DND-41 (cell line): ENCODE data around the gene ZNF33A.
A peak's percentile ranks its signal among the peaks of the same experiment; 100 is the strongest.

Experiments used
- ATAC-seq: fragments of 200-7000 bp; cut with Tn5 transposase; 3 replicates; pipeline ENCODE4 v1.9.1; 2021; ENCODE audit warnings: low read depth; ENCODE audit not compliant: insufficient read depth
- DNase-seq: peaks from one replicate; pipeline ENCODE4 v3.0.0-alpha.2; 2020
- H2AFZ ChIP-seq: 2 replicates; pipeline ENCODE4 v1.6.0; 2012; ENCODE audit warnings: low read depth, low read length
- H3K27ac ChIP-seq: 2 replicates; pipeline ENCODE4 v1.5.1; 2012; ENCODE audit warnings: low read length, inconsistent platforms
- H3K27me3 ChIP-seq: fragments of 200-600 bp; sonication (generic); 2 replicates; pipeline ENCODE4 v1.6.0; 2012; ENCODE audit warnings: low read length, mild to moderate bottlenecking, inconsistent platforms; ENCODE audit not compliant: insufficient read depth, poor library complexity
- H3K36me3 ChIP-seq: 2 replicates; pipeline ENCODE4 v1.5.1; 2012; ENCODE audit warnings: low read length, inconsistent platforms; ENCODE audit not compliant: insufficient read depth
- H3K4me1 ChIP-seq: 2 replicates; pipeline ENCODE4 v1.5.1; 2012; ENCODE audit warnings: mild to moderate bottlenecking, low read length; ENCODE audit not compliant: insufficient read depth
- H3K4me2 ChIP-seq: 2 replicates; pipeline ENCODE4 v1.6.0; 2012; ENCODE audit warnings: mild to moderate bottlenecking, moderate library complexity, low read length, inconsistent platforms; ENCODE audit not compliant: insufficient read depth
- H3K4me3 ChIP-seq, 2 experiments: fragments of 200-600 bp in 1 of 2; shearing (Covaris generic) in 1 of 2; 2 replicates each; pipeline ENCODE4 v1.5.1; 2012 to 2016; ENCODE audit warnings: inconsistent platforms in 2 of 2, low read length in 2 of 2, mild to moderate bottlenecking in 2 of 2, low read depth in 1 of 2, moderate library complexity in 1 of 2
- H3K79me2 ChIP-seq: 2 replicates; pipeline ENCODE4 v1.6.0; 2012; ENCODE audit warnings: low read length, inconsistent platforms; ENCODE audit not compliant: insufficient read depth
- H3K9ac ChIP-seq: 2 replicates; pipeline ENCODE4 v1.6.0; 2012; ENCODE audit warnings: low read depth, mild to moderate bottlenecking, inconsistent platforms, low read length, moderate library complexity
- H3K9me3 ChIP-seq: 2 replicates; pipeline ENCODE4 v1.5.1; 2012; ENCODE audit warnings: low read length, moderate library complexity, mild to moderate bottlenecking, inconsistent platforms; ENCODE audit not compliant: insufficient read depth, severe bottlenecking
- H4K20me1 ChIP-seq: 2 replicates; pipeline ENCODE4 v1.6.0; 2012; ENCODE audit warnings: low read length; ENCODE audit not compliant: insufficient read depth
- EZH2 ChIP-seq: IDR thresholded peaks from 3 replicates; pipeline ENCODE4 v1.6.1; 2012; ENCODE audit warnings: borderline replicate concordance, low read depth, mild to moderate bottlenecking, moderate library complexity, low read length, inconsistent platforms; ENCODE audit not compliant: severe bottlenecking
- TF ChIP-seq, protein P1 (sequence below): IDR thresholded peaks from 2 replicates; pipeline ENCODE4 v1.5.1; 2012; ENCODE audit warnings: borderline replicate concordance, low read length, moderate library complexity, mild to moderate bottlenecking; ENCODE audit not compliant: poor library complexity, severe bottlenecking; ENCODE audit errors: extremely low read depth

Gene ZNF33A

DNA sequence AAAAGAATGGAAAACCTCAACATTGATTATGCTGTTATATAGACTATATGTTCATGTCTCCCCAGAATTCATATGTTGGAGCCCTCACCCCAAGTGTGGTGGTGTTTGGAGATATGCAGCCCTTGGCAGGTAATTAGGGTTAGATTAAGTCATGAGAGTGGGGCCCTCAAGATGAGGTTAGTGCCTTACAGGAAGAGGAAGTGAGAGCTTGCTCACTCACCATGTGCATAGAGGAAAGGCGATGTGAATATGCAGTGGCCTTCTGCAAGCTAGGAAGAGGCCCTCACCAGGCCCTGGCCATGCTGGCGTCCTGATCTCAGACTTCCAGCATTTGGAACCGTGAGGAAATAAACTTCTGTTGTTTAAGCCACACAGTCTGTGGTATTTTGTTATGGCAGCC lies 14.8 kb downstream of the ZNF33A start:
- DNase-seq, result no peak
- H3K4me2 ChIP-seq, result no peak overlapping the region
- H3K79me2 ChIP-seq, result peaks cover 7% of the 10 kb centered on the region
- no peaks in the 10 kb centered on the region for H4K20me1 ChIP-seq
- no peak for TF ChIP-seq EZH2
- TF ChIP-seq, protein P1, sequence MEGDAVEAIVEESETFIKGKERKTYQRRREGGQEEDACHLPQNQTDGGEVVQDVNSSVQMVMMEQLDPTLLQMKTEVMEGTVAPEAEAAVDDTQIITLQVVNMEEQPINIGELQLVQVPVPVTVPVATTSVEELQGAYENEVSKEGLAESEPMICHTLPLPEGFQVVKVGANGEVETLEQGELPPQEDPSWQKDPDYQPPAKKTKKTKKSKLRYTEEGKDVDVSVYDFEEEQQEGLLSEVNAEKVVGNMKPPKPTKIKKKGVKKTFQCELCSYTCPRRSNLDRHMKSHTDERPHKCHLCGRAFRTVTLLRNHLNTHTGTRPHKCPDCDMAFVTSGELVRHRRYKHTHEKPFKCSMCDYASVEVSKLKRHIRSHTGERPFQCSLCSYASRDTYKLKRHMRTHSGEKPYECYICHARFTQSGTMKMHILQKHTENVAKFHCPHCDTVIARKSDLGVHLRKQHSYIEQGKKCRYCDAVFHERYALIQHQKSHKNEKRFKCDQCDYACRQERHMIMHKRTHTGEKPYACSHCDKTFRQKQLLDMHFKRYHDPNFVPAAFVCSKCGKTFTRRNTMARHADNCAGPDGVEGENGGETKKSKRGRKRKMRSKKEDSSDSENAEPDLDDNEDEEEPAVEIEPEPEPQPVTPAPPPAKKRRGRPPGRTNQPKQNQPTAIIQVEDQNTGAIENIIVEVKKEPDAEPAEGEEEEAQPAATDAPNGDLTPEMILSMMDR, result no peak
- no peak overlapping the region for H3K27ac ChIP-seq
- peak; percentile 60; the same call in 2 of the 3 replicates for ATAC-seq
- H2AFZ ChIP-seq, result no peak overlapping the region
- H3K9ac ChIP-seq, result no peak overlapping the region
- H3K4me3 ChIP-seq, result no peak overlapping the region
- H3K36me3 ChIP-seq, result peaks cover 86% of the 10 kb centered on the region
- no peaks in the 10 kb centered on the region for H3K4me1 ChIP-seq
- H3K9me3 ChIP-seq, result no peaks in the 10 kb centered on the region
- H3K27me3 ChIP-seq, result no peaks in the 10 kb centered on the region

DNA sequence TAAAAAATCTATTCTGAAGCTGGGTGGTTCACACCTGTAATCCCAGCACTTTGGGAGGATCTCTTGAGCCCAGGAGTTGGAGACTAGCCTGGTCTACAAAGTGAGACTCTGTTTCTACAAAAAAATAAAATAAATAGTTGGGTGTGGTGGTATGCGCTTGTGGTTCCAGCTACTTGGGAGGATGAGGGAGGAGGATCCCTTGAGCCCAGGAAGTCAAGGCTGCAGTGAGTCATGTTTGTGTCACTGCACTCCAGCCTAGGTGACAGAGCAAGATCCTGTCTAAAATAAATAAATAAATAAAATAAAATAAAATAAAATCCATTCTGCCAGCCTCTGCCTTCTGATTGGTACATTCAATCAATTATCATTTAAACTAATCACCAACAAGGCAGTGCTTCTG lies 17.5 kb downstream of the ZNF33A start:
- H2AFZ ChIP-seq, result no peak overlapping the region
- no peak overlapping the region for H3K4me2 ChIP-seq
- no peak for DNase-seq
- peaks cover 84% of the 10 kb centered on the region for H3K36me3 ChIP-seq
- H3K27me3 ChIP-seq, result no peaks in the 10 kb centered on the region
- no peaks in the 10 kb centered on the region for H3K4me1 ChIP-seq
- no peak for ATAC-seq
- H3K4me3 ChIP-seq, result no peak overlapping the region
- no peaks in the 10 kb centered on the region for H3K9me3 ChIP-seq
- no peaks in the 10 kb centered on the region for H4K20me1 ChIP-seq
- no peak for TF ChIP-seq EZH2
- TF ChIP-seq, protein P1, result no peak
- H3K9ac ChIP-seq, result no peak overlapping the region
- peaks cover 7% of the 10 kb centered on the region for H3K79me2 ChIP-seq
- H3K27ac ChIP-seq, result no peak overlapping the region

DNA sequence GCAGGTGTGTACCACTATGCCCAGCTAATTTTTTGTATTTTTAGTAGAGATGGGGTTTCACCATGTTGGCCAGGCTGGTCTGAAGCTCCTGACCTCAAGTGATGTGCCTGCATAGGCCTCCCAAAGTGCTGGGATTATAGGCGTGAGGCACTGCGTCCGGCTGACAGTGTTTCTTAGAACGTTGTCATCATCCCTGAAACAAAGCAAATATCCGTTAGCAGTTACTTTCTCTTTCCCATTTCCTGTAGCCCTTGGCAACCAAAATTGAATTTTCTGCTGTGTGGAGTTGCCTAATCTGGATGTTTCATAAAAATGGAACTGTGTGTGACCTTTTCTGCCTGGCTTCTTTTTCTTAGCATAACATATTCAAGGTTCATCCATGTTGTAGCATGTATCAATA lies 22.4 kb downstream of the ZNF33A start:
- DNase-seq (no peak), ATAC-seq (peak; percentile 24; the same call in 1 of the 3 replicates)
- H3K9me3 ChIP-seq, result no peaks in the 10 kb centered on the region
- H3K4me1 ChIP-seq, result peaks cover 6% of the 10 kb centered on the region
- TF ChIP-seq, protein P1, result no peak
- TF ChIP-seq EZH2, result no peak
- no peaks in the 10 kb centered on the region; the same call in 1 of the 2 replicates for H3K79me2 ChIP-seq
- H2AFZ ChIP-seq, result no peak overlapping the region
- H3K27me3 ChIP-seq, result no peaks in the 10 kb centered on the region
- H3K27ac ChIP-seq, result no peak overlapping the region
- peaks cover 74% of the 10 kb centered on the region for H3K36me3 ChIP-seq
- H3K4me3 ChIP-seq, result no peak overlapping the region
- H3K9ac ChIP-seq, result no peak overlapping the region
- H3K4me2 ChIP-seq, result no peak overlapping the region
- H4K20me1 ChIP-seq, result no peaks in the 10 kb centered on the region
